GM23338 (cell line): Measurements from ENCODE around the gene GRIK4. TPM values are rescaled to one million over a fixed set of nuclear protein-coding genes. Genes with fewer than 3 reads are reported as not detected.

Source experiments
- ATAC-seq: fragments of 200-7000 bp; cut with Tn5 transposase; 3 replicates; pipeline ENCODE4 v1.9.1; 2020
- DNase-seq: peaks from one replicate; pipeline ENCODE4 v3.0.0-alpha.2; 2015; ENCODE audit warnings: low spot score
- H2AFZ ChIP-seq: fragments of 200-600 bp; sonication (generic); 2 replicates; pipeline ENCODE4 v1.8.0; 2016; ENCODE audit warnings: antibody characterized with exemption, mild to moderate bottlenecking, moderate library complexity
- H3F3A ChIP-seq: fragments of 200-600 bp; sonication (generic); replicated peaks from 2 replicates; pipeline ENCODE4 v1.8.0; 2017; ENCODE audit warnings: antibody characterized with exemption, mixed run types, low read depth
- H3K27ac ChIP-seq: fragments of 200-600 bp; sonication (generic); 2 replicates; pipeline ENCODE4 v1.6.1; 2016; ENCODE audit warnings: low read depth
- H3K27me3 ChIP-seq: fragments of 200-600 bp; sonication (generic); 2 replicates; pipeline ENCODE4 v1.8.0; 2016; ENCODE audit warnings: mild to moderate bottlenecking, mixed run types, moderate library complexity; ENCODE audit not compliant: insufficient read depth
- H3K36me3 ChIP-seq: fragments of 200-600 bp; sonication (generic); 2 replicates; pipeline ENCODE4 v1.8.0; 2016; ENCODE audit warnings: mild to moderate bottlenecking; ENCODE audit not compliant: insufficient read depth
- H3K4me1 ChIP-seq: fragments of 200-600 bp; sonication (generic); 2 replicates; pipeline ENCODE4 v1.8.0; 2016; ENCODE audit warnings: mild to moderate bottlenecking, moderate library complexity; ENCODE audit not compliant: insufficient read depth
- H3K4me2 ChIP-seq: fragments of 200-600 bp; sonication (generic); 2 replicates; pipeline ENCODE4 v1.7.1; 2017; ENCODE audit warnings: mixed run types
- H3K4me3 ChIP-seq: fragments of 200-600 bp; sonication (generic); 2 replicates; pipeline ENCODE4 v1.6.1; 2016; ENCODE audit warnings: mixed run types
- H3K79me2 ChIP-seq: fragments of 200-600 bp; sonication (generic); replicated peaks from 2 replicates; pipeline ENCODE4 v1.8.0; 2017; ENCODE audit warnings: mild to moderate bottlenecking; ENCODE audit not compliant: insufficient read depth
- H3K9me2 ChIP-seq: fragments of 200-600 bp; sonication (generic); 2 replicates; pipeline ENCODE4 v1.8.0; 2017; ENCODE audit not compliant: insufficient read depth
- H4K20me1 ChIP-seq: fragments of 200-600 bp; sonication (generic); replicated peaks from 2 replicates; pipeline ENCODE4 v1.8.0; 2017; ENCODE audit warnings: mild to moderate bottlenecking; ENCODE audit not compliant: insufficient read depth
- H3K27ac Mint-ChIP-seq: 2 replicates; pipeline ENCODE4 v1.8.0; 2020; ENCODE audit warnings: inconsistent platforms, mild to moderate bottlenecking, moderate library complexity, mixed read lengths
- H3K27me3 Mint-ChIP-seq: 3 replicates; pipeline ENCODE4 v1.8.0; 2022; ENCODE audit warnings: low read depth, mild to moderate bottlenecking, moderate library complexity, mixed read lengths, inconsistent platforms; ENCODE audit not compliant: insufficient read depth, poor library complexity
- H3K36me3 Mint-ChIP-seq: 3 replicates; pipeline ENCODE4 v1.8.0; 2021; ENCODE audit warnings: low read depth, mild to moderate bottlenecking, inconsistent platforms, moderate library complexity, mixed read lengths
- H3K4me1 Mint-ChIP-seq: 3 replicates; pipeline ENCODE4 v1.8.0; 2020; ENCODE audit warnings: mild to moderate bottlenecking, inconsistent platforms, mixed read lengths
- H3K4me3 Mint-ChIP-seq: 3 replicates; pipeline ENCODE4 v1.8.0; 2021; ENCODE audit warnings: moderate library complexity, mild to moderate bottlenecking, inconsistent platforms, mixed read lengths
- H3K9me3 Mint-ChIP-seq: 3 replicates; pipeline ENCODE4 v1.8.0; 2020; ENCODE audit warnings: moderate library complexity, mild to moderate bottlenecking, inconsistent platforms, mixed read lengths
- CREB1 ChIP-seq: fragments of 250-450 bp; sonication (Bioruptor Pico); IDR thresholded peaks from 2 replicates; pipeline ENCODE4 v1.5.0; 2020; ENCODE audit warnings: low read depth, mild to moderate bottlenecking, moderate library complexity
- EZH2 ChIP-seq: fragments of 200-600 bp; sonication (generic); IDR thresholded peaks from one replicate; pipeline ENCODE4 v1.8.0; 2017; ENCODE audit warnings: antibody characterized with exemption, mild to moderate bottlenecking, low read depth; ENCODE audit not compliant: unreplicated experiment
- EZH2phosphoT487 ChIP-seq: fragments of 200-600 bp; sonication (generic); IDR thresholded peaks from one replicate; pipeline ENCODE4 v1.8.1; 2018; ENCODE audit warnings: antibody characterized with exemption; ENCODE audit not compliant: unreplicated experiment
- JUNB ChIP-seq: IDR thresholded peaks from one replicate; pipeline ENCODE4 v1.6.1; 2016; ENCODE audit warnings: antibody characterized with exemption; ENCODE audit not compliant: unreplicated experiment
- POLR2AphosphoS5 ChIP-seq: IDR thresholded peaks from 2 replicates; pipeline ENCODE4 v1.6.1; 2016; ENCODE audit warnings: antibody characterized with exemption, low read depth
- STAT1 ChIP-seq: IDR thresholded peaks from one replicate; pipeline ENCODE4 v1.6.1; 2016; ENCODE audit warnings: antibody characterized with exemption; ENCODE audit not compliant: unreplicated experiment
- ZNF114 ChIP-seq: fragments of 250-450 bp; sonication (Bioruptor Pico); IDR thresholded peaks from 2 replicates; pipeline ENCODE4 v1.5.0; 2020; ENCODE audit warnings: mild to moderate bottlenecking, moderate library complexity
- ZNF331 ChIP-seq: fragments of 250-450 bp; sonication (Bioruptor Pico); IDR thresholded peaks from 2 replicates; pipeline ENCODE4 v1.5.0; 2020; ENCODE audit warnings: low read depth, mild to moderate bottlenecking, moderate library complexity
- polyA plus RNA-seq: library from polyadenylated mRNA; unstranded; fragments of >200 nt; fragmentation: Nextera tagmentation; extraction: Ambion mirVana; gene quantifications from 2 replicates; pipeline ENCODE4 v1.2.1, GENCODE V29; 2016
- total RNA-seq: library from RNA; depleted of rRNA; stranded (reverse); fragments of >200 nt; shearing (Covaris generic); gene quantifications from 2 replicates; pipeline ENCODE4 v1.2.3, GENCODE V29; 2014
- TF ChIP-seq, protein P1 (sequence below): IDR thresholded peaks from one replicate; pipeline ENCODE4 v1.6.1; 2018; ENCODE audit warnings: antibody characterized with exemption; ENCODE audit not compliant: unreplicated experiment
- TF ChIP-seq, protein P2 (sequence below): fragments of 250-450 bp; sonication (Bioruptor Pico); IDR thresholded peaks from 2 replicates; pipeline ENCODE4 v1.5.0; 2020; ENCODE audit warnings: mild to moderate bottlenecking, moderate library complexity
- TF ChIP-seq, protein P3 (sequence below), 2 experiments: fragments of 200-600 bp in 1 of 2; sonication (generic) in 1 of 2; conservative IDR thresholded peaks; 2 replicates each; pipeline versions ENCODE4 v1.5.1 to v1.6.1; 2016 to 2017; ENCODE audit warnings: antibody characterized with exemption in 2 of 2, low read depth in 2 of 2, mild to moderate bottlenecking in 2 of 2, moderate library complexity in 1 of 2

Gene GRIK4
- total and polyA plus RNA-seq, 2 experiments from 2014 or later = 0.63 to 2.2 TPM

DNA sequence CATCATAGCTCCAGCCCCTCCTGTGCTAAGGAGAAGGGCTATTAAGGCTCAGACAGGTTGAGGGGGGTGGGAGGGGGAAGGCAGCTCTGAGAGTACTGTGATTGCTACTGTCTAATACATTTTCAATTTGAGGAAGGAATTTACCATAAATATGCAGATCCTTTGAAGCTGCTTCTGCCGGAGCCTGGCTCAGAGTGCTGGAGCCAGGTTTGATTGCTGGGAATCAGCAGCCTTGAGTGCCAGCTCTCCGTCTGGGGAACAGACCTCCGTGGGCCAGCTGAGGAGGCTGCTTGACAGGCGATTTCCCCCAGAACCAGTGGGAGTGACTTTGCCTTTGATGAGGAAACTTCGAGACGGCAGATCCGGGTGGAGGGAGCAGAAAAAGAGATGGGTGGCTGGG is 370.6 kb downstream of the GRIK4 start:
- Histone ChIP-seq H3K4me3 (no peak overlapping the region), H3F3A (no peaks in the 10 kb centered on the region), H3K27me3 (no peaks in the 10 kb centered on the region), H2AFZ (no peak overlapping the region), H3K27ac (no peak overlapping the region), H3K4me1 (no peaks in the 10 kb centered on the region), H3K79me2 (no peaks in the 10 kb centered on the region), H3K9me2 (no peaks in the 10 kb centered on the region), H4K20me1 (no peaks in the 10 kb centered on the region), H3K4me2 (no peak overlapping the region), H3K36me3 (no peaks in the 10 kb centered on the region)
- Mint-ChIP-seq H3K4me3 (no peak overlapping the region), H3K27me3 (peaks cover 9% of the 10 kb centered on the region), H3K27ac (no peak overlapping the region), H3K4me1 (peaks cover 14% of the 10 kb centered on the region), H3K9me3 (no peaks in the 10 kb centered on the region), H3K36me3 (no peaks in the 10 kb centered on the region)
- TF ChIP-seq, protein P1, sequence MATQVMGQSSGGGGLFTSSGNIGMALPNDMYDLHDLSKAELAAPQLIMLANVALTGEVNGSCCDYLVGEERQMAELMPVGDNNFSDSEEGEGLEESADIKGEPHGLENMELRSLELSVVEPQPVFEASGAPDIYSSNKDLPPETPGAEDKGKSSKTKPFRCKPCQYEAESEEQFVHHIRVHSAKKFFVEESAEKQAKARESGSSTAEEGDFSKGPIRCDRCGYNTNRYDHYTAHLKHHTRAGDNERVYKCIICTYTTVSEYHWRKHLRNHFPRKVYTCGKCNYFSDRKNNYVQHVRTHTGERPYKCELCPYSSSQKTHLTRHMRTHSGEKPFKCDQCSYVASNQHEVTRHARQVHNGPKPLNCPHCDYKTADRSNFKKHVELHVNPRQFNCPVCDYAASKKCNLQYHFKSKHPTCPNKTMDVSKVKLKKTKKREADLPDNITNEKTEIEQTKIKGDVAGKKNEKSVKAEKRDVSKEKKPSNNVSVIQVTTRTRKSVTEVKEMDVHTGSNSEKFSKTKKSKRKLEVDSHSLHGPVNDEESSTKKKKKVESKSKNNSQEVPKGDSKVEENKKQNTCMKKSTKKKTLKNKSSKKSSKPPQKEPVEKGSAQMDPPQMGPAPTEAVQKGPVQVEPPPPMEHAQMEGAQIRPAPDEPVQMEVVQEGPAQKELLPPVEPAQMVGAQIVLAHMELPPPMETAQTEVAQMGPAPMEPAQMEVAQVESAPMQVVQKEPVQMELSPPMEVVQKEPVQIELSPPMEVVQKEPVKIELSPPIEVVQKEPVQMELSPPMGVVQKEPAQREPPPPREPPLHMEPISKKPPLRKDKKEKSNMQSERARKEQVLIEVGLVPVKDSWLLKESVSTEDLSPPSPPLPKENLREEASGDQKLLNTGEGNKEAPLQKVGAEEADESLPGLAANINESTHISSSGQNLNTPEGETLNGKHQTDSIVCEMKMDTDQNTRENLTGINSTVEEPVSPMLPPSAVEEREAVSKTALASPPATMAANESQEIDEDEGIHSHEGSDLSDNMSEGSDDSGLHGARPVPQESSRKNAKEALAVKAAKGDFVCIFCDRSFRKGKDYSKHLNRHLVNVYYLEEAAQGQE = no peak
- TF ChIP-seq, protein P2, sequence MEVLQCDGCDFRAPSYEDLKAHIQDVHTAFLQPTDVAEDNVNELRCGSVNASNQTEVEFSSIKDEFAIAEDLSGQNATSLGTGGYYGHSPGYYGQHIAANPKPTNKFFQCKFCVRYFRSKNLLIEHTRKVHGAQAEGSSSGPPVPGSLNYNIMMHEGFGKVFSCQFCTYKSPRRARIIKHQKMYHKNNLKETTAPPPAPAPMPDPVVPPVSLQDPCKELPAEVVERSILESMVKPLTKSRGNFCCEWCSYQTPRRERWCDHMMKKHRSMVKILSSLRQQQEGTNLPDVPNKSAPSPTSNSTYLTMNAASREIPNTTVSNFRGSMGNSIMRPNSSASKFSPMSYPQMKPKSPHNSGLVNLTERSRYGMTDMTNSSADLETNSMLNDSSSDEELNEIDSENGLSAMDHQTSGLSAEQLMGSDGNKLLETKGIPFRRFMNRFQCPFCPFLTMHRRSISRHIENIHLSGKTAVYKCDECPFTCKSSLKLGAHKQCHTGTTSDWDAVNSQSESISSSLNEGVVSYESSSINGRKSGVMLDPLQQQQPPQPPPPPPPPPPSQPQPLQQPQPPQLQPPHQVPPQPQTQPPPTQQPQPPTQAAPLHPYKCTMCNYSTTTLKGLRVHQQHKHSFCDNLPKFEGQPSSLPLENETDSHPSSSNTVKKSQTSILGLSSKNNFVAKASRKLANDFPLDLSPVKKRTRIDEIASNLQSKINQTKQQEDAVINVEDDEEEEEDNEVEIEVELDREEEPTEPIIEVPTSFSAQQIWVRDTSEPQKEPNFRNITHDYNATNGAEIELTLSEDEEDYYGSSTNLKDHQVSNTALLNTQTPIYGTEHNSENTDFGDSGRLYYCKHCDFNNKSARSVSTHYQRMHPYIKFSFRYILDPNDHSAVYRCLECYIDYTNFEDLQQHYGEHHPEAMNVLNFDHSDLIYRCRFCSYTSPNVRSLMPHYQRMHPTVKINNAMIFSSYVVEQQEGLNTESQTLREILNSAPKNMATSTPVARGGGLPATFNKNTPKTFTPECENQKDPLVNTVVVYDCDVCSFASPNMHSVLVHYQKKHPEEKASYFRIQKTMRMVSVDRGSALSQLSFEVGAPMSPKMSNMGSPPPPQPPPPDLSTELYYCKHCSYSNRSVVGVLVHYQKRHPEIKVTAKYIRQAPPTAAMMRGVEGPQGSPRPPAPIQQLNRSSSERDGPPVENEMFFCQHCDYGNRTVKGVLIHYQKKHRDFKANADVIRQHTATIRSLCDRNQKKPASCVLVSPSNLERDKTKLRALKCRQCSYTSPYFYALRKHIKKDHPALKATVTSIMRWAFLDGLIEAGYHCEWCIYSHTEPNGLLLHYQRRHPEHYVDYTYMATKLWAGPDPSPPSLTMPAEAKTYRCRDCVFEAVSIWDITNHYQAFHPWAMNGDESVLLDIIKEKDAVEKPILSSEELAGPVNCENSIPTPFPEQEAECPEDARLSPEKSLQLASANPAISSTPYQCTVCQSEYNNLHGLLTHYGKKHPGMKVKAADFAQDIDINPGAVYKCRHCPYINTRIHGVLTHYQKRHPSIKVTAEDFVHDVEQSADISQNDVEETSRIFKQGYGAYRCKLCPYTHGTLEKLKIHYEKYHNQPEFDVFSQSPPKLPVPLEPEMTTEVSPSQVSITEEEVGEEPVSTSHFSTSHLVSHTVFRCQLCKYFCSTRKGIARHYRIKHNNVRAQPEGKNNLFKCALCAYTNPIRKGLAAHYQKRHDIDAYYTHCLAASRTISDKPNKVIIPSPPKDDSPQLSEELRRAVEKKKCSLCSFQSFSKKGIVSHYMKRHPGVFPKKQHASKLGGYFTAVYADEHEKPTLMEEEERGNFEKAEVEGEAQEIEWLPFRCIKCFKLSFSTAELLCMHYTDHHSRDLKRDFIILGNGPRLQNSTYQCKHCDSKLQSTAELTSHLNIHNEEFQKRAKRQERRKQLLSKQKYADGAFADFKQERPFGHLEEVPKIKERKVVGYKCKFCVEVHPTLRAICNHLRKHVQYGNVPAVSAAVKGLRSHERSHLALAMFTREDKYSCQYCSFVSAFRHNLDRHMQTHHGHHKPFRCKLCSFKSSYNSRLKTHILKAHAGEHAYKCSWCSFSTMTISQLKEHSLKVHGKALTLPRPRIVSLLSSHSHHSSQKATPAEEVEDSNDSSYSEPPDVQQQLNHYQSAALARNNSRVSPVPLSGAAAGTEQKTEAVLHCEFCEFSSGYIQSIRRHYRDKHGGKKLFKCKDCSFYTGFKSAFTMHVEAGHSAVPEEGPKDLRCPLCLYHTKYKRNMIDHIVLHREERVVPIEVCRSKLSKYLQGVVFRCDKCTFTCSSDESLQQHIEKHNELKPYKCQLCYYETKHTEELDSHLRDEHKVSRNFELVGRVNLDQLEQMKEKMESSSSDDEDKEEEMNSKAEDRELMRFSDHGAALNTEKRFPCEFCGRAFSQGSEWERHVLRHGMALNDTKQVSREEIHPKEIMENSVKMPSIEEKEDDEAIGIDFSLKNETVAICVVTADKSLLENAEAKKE (CRISPR knock-in tag) = no peak
- TF ChIP-seq STAT1 = no peak
- TF ChIP-seq, protein P3, sequence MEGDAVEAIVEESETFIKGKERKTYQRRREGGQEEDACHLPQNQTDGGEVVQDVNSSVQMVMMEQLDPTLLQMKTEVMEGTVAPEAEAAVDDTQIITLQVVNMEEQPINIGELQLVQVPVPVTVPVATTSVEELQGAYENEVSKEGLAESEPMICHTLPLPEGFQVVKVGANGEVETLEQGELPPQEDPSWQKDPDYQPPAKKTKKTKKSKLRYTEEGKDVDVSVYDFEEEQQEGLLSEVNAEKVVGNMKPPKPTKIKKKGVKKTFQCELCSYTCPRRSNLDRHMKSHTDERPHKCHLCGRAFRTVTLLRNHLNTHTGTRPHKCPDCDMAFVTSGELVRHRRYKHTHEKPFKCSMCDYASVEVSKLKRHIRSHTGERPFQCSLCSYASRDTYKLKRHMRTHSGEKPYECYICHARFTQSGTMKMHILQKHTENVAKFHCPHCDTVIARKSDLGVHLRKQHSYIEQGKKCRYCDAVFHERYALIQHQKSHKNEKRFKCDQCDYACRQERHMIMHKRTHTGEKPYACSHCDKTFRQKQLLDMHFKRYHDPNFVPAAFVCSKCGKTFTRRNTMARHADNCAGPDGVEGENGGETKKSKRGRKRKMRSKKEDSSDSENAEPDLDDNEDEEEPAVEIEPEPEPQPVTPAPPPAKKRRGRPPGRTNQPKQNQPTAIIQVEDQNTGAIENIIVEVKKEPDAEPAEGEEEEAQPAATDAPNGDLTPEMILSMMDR (conservative IDR thresholded peaks at IDR 0.05; ENCODE audit: low read depth in 2 of 2) = no peak
- no peak for TF ChIP-seq JUNB
- no peak for TF ChIP-seq ZNF331 (CRISPR knock-in tag)
- TF ChIP-seq EZH2phosphoT487 = no peak
- no peak for TF ChIP-seq ZNF114 (CRISPR knock-in tag)
- no peak for TF ChIP-seq EZH2
- TF ChIP-seq CREB1 = no peak
- TF ChIP-seq POLR2AphosphoS5 = no peak
- ATAC-seq = no peak
- no peak for DNase-seq
